GM19239 (cell line): ENCODE results near the gene MIGA2.
"Not testable (repeated sequence)": the region's sequence is repeated elsewhere in the genome, so short reads cannot be mapped to it uniquely, and the experiment has no call there.

Source experiments
- DNase-seq: peaks from one replicate; pipeline ENCODE4 v3.0.0; 2011; ENCODE audit warnings: low spot score; ENCODE audit not compliant: insufficient read length
- FAIRE-seq: peaks from 2 replicates; lab custom pipeline; 2011; peaks lifted over from hg19 to GRCh38; lab: Jason Lieb, UNC

The MIGA2 gene

GRCh38 chr9:129033216-129033615 is 3.2 kb upstream of the MIGA2 start:
- DNase-seq = no peak
- FAIRE-seq = no peak

- not testable (repeated sequence) for DNase-seq, FAIRE-seq
Measured at GRCh38 chr9:129035838-129036237, 588 bp upstream of the MIGA2 start.

GRCh38 chr9:129036923-129037766 is 719 bp downstream of the MIGA2 start:
- FAIRE-seq (no peak), DNase-seq (no peak)

- FAIRE-seq = no peak
- no peak for DNase-seq
Measured at GRCh38 chr9:129037767-129038098, 1.3 kb downstream of the MIGA2 start.

- FAIRE-seq (no peak), DNase-seq (no peak)
Measured at GRCh38 chr9:129038109-129038852, 1.9 kb downstream of the MIGA2 start.

GRCh38 chr9:129040113-129040643 is 3.8 kb downstream of the MIGA2 start:
- DNase-seq (no peak), FAIRE-seq (no peak)

- FAIRE-seq = no peak
Measured at GRCh38 chr9:129042016-129042415, 5.6 kb downstream of the MIGA2 start.

GRCh38 chr9:129052592-129052991 is 16.2 kb downstream of the MIGA2 start:
- DNase-seq (no peak), FAIRE-seq (no peak)

More at GRCh38 chr9:129042016-129042415, 5.6 kb downstream of the MIGA2 start:
- DNase-seq = no peak

GRCh38 chr9:129053020-129053419 is 16.6 kb downstream of the MIGA2 start:
- DNase-seq (no peak), FAIRE-seq (no peak)

GRCh38 chr9:129054163-129054851 is 17.9 kb downstream of the MIGA2 start:
- DNase-seq (no peak), FAIRE-seq (no peak)

GRCh38 chr9:129058965-129059795 is 22.8 kb downstream of the MIGA2 start:
- DNase-seq (no peak), FAIRE-seq (no peak)

GRCh38 chr9:129059796-129060785 is 23.7 kb downstream of the MIGA2 start:
- no peak for DNase-seq
- no peak for FAIRE-seq

- FAIRE-seq (no peak), DNase-seq (no peak)
Measured at GRCh38 chr9:129060991-129061390, 24.6 kb downstream of the MIGA2 start.

GRCh38 chr9:129063061-129063460 is 26.6 kb downstream of the MIGA2 start:
- DNase-seq (no peak), FAIRE-seq (no peak)

GRCh38 chr9:129064499-129064908 is 28.1 kb downstream of the MIGA2 start:
- DNase-seq = no peak
- FAIRE-seq = no peak

GRCh38 chr9:129068110-129068509 is 31.7 kb downstream of the MIGA2 start:
- no peak for FAIRE-seq
- no peak for DNase-seq

GRCh38 chr9:129068990-129069861 is 32.8 kb downstream of the MIGA2 start:
- peak; percentile 53 for DNase-seq
- FAIRE-seq = no peak
